ENCODE data around the gene PLCXD3. TPM values are rescaled to one million over a fixed set of nuclear protein-coding genes. Genes with fewer than 3 reads are reported as not detected.

PLCXD3 gene
- total RNA-seq, 1 donor from 2014 or later = 0.93 TPM

- H3K27me3 Mint-ChIP-seq (ENCODE audit: unreplicated experiment) = no peaks in the 10 kb centered on the region
- no peak for DNase-seq
These were observed 163.8 kb downstream of the PLCXD3 start for GRCh38 chr5:41346609-41347008.

GRCh38 chr5:41345295-41345694 lies 165.1 kb downstream of the PLCXD3 start:
- Mint-ChIP-seq H3K9me3 (ENCODE audit: unreplicated experiment) (no peaks in the 10 kb centered on the region), H3K27me3 (ENCODE audit: unreplicated experiment) (no peaks in the 10 kb centered on the region), H3K4me1 (ENCODE audit: low read depth, unreplicated experiment) (no peaks in the 10 kb centered on the region), H3K27ac (ENCODE audit: unreplicated experiment) (no peak overlapping the region), H3K36me3 (ENCODE audit: unreplicated experiment) (no peaks in the 10 kb centered on the region), H3K4me3 (ENCODE audit: unreplicated experiment) (no peak overlapping the region)
- no peak for DNase-seq
- no peak for TF ChIP-seq CTCF (IDR thresholded peaks at IDR 0.05; ENCODE audit: partially characterized antibody, unreplicated experiment)

More at GRCh38 chr5:41346609-41347008, 163.8 kb downstream of the PLCXD3 start:
- Mint-ChIP-seq H3K4me3 (ENCODE audit: unreplicated experiment) (no peak overlapping the region), H3K27ac (ENCODE audit: unreplicated experiment) (no peak overlapping the region), H3K9me3 (ENCODE audit: unreplicated experiment) (no peaks in the 10 kb centered on the region), H3K36me3 (ENCODE audit: unreplicated experiment) (no peaks in the 10 kb centered on the region), H3K4me1 (ENCODE audit: low read depth, unreplicated experiment) (no peaks in the 10 kb centered on the region)
- TF ChIP-seq CTCF (IDR thresholded peaks at IDR 0.05; ENCODE audit: partially characterized antibody, unreplicated experiment) = no peak

- no peak overlapping the region for H3K4me3 Mint-ChIP-seq (ENCODE audit: unreplicated experiment)
These were observed 171.1 kb downstream of the PLCXD3 start for GRCh38 chr5:41339339-41339738.

GRCh38 chr5:41338136-41338675 lies 172.2 kb downstream of the PLCXD3 start:
- H3K9me3 Mint-ChIP-seq (ENCODE audit: unreplicated experiment) = no peaks in the 10 kb centered on the region
- no peak for DNase-seq
- no peaks in the 10 kb centered on the region for H3K36me3 Mint-ChIP-seq (ENCODE audit: unreplicated experiment)
- no peak overlapping the region for H3K27ac Mint-ChIP-seq (ENCODE audit: unreplicated experiment)
- H3K4me3 Mint-ChIP-seq (ENCODE audit: unreplicated experiment) = no peak overlapping the region
- H3K27me3 Mint-ChIP-seq (ENCODE audit: unreplicated experiment) = no peaks in the 10 kb centered on the region
- no peaks in the 10 kb centered on the region for H3K4me1 Mint-ChIP-seq (ENCODE audit: low read depth, unreplicated experiment)
- no peak for TF ChIP-seq CTCF (IDR thresholded peaks at IDR 0.05; ENCODE audit: partially characterized antibody, unreplicated experiment)

More at GRCh38 chr5:41339339-41339738, 171.1 kb downstream of the PLCXD3 start:
- H3K27ac Mint-ChIP-seq (ENCODE audit: unreplicated experiment) = no peak overlapping the region
- no peaks in the 10 kb centered on the region for H3K9me3 Mint-ChIP-seq (ENCODE audit: unreplicated experiment)
- no peaks in the 10 kb centered on the region for H3K4me1 Mint-ChIP-seq (ENCODE audit: low read depth, unreplicated experiment)
- DNase-seq = no peak
- H3K27me3 Mint-ChIP-seq (ENCODE audit: unreplicated experiment) = no peaks in the 10 kb centered on the region
- no peaks in the 10 kb centered on the region for H3K36me3 Mint-ChIP-seq (ENCODE audit: unreplicated experiment)
- no peak for TF ChIP-seq CTCF (IDR thresholded peaks at IDR 0.05; ENCODE audit: partially characterized antibody, unreplicated experiment)

GRCh38 chr5:41337724-41338123 lies 172.7 kb downstream of the PLCXD3 start:
- no peaks in the 10 kb centered on the region for H3K4me1 Mint-ChIP-seq (ENCODE audit: low read depth, unreplicated experiment)

More at GRCh38 chr5:41337724-41338123, 172.7 kb downstream of the PLCXD3 start:
- H3K27ac Mint-ChIP-seq (ENCODE audit: unreplicated experiment) = no peak overlapping the region
- TF ChIP-seq CTCF (IDR thresholded peaks at IDR 0.05; ENCODE audit: partially characterized antibody, unreplicated experiment) = no peak
- DNase-seq = no peak
- no peaks in the 10 kb centered on the region for H3K9me3 Mint-ChIP-seq (ENCODE audit: unreplicated experiment)
- H3K36me3 Mint-ChIP-seq (ENCODE audit: unreplicated experiment) = no peaks in the 10 kb centered on the region
- no peak overlapping the region for H3K4me3 Mint-ChIP-seq (ENCODE audit: unreplicated experiment)
- no peaks in the 10 kb centered on the region for H3K27me3 Mint-ChIP-seq (ENCODE audit: unreplicated experiment)

Data from glutamatergic neuron (in vitro differentiated cells).